IPS DF 6.9 (cell line): ENCODE measurements around the gene SLC38A6.

ENCODE experiments used
- DNase-seq: peaks from one replicate; pipeline ENCODE4 v3.0.0-alpha.2; 2013; ENCODE audit warnings: low read depth, low spot score
- H3K27ac ChIP-seq: one replicate; pipeline ENCODE4 v1.5.1; 2013; ENCODE audit warnings: low read length, control low read depth
- H3K27me3 ChIP-seq: 2 replicates; pipeline ENCODE4 v1.6.1; 2013; ENCODE audit warnings: mild to moderate bottlenecking, low read length; ENCODE audit not compliant: control insufficient read depth, insufficient read depth
- H3K36me3 ChIP-seq: 2 replicates; pipeline ENCODE4 v1.6.1; 2013; ENCODE audit warnings: low read length; ENCODE audit not compliant: control insufficient read depth, insufficient read depth
- H3K4me1 ChIP-seq: 2 replicates; pipeline ENCODE4 v1.6.1; 2013; ENCODE audit warnings: low read length; ENCODE audit not compliant: control insufficient read depth, insufficient read depth
- H3K4me3 ChIP-seq: 2 replicates; pipeline ENCODE4 v1.5.1; 2013; ENCODE audit warnings: mild to moderate bottlenecking, low read length
- H3K9me3 ChIP-seq: 2 replicates; pipeline ENCODE4 v1.6.1; 2013; ENCODE audit warnings: low read length, inconsistent platforms; ENCODE audit not compliant: control insufficient read depth, insufficient read depth
- WGBS: extraction: QIAGEN DNeasy Blood & Tissue Kit; methylation state at CpG from one replicate; pipeline ENCODE4 v1.1.7; 2013; ENCODE audit warnings: mixed read lengths, missing lambda C conversion rate; ENCODE audit not compliant: insufficient read length, insufficient coverage; 5-methylcytosine and 5-hydroxymethylcytosine counted together

SLC38A6 gene

DNA sequence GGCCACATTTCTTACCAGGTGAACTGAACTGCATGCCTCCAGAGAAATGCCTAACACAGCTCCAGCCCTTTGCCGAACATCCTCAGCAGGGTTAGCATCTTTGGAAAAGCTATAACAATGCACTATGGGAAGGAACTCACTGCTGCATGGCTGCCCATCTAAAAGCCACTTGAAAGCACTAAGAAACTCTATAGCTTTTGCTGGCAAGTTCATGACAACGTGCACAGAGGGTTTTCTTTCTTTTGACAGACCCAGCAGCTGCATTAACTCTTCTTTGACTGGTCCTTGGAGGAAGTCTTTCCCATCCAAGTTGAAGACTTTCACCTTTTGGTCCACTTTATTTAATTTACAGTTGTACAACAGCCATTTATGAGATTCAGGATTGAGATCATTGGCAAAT, 5.5 kb upstream of the SLC38A6 start:
- Histone ChIP-seq H3K27me3 (no peaks in the 10 kb centered on the region), H3K9me3 (no peaks in the 10 kb centered on the region), H3K4me3 (no peak overlapping the region), H3K27ac (no peak overlapping the region), H3K36me3 (peaks cover 3% of the 10 kb centered on the region; the same call in 1 of the 2 replicates), H3K4me1 (no peaks in the 10 kb centered on the region)
- DNase-seq: no peak
- WGBS: no CpG with 5 or more reads among the region's 2 CpGs

DNA sequence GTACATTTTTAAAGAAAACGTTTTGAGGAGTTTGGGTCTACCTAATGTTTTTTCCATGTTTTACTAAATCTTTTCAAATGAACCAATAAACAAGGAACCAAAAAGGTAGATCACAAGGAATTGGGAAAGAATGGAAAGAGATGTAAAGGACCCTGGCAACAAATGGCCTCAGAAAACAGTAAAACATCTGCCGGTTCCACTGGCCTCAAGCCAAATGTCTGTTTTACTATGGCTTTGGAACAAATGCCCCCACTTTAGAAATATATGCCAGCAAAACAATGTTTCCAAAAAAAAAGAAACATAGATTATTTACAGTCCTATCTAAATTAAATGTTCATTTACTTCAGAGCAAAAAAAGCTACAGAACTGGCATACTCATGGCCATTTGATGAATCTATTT, 3.2 kb upstream of the SLC38A6 start:
- H3K9me3 ChIP-seq: no peaks in the 10 kb centered on the region
- peaks cover 3% of the 10 kb centered on the region; the same call in 1 of the 2 replicates for H3K36me3 ChIP-seq
- no CpG with 5 or more reads among the region's 2 CpGs for WGBS
- H3K27me3 ChIP-seq: no peaks in the 10 kb centered on the region
- no peak overlapping the region for H3K27ac ChIP-seq
- H3K4me3 ChIP-seq: no peak overlapping the region
- no peaks in the 10 kb centered on the region for H3K4me1 ChIP-seq
- no peak for DNase-seq

DNA sequence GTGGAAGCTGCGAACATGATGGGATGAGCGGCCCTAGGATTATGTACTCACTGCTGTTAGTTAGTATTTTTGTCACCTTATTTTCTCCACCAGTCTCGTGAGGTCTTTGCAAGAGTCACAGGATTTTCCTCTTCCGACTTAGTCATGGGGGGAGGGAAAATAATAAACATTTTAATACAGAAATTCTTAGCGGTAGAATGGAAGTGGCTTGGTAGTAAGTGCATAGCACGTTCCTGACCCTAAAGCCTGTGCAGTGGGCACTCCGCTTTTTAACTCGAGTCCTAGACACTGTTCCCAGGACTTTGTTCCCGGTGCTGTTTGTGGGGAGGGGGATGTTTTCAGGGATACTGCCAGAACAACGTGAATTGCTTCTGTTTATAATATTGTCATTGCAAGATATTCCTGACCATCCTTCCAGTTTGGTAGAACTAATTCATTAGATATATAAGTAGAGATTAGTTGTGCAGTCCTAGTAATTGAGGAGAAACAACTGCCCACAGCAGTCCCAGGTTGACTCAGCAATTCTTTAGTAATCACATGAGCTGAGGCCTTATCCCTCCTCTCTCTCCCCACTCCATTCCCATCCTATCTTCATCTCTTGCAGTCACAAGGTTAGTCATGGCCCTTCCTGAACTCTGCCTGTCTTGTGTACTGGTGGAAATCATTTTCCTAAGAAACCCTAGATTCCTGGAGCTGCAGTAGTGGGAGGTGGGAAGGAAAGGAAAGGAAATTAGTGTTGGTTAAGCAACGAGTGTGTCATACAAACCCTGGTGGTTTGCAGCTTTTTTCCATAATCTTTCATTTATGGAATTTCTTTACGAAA, 799 bp downstream of the SLC38A6 start:
- Histone ChIP-seq H3K36me3 (no peaks in the 10 kb centered on the region), H3K4me3 (peak overlapping the region; percentile 66), H3K9me3 (no peaks in the 10 kb centered on the region), H3K27ac (no peak overlapping the region), H3K27me3 (no peaks in the 10 kb centered on the region), H3K4me1 (no peaks in the 10 kb centered on the region)
- DNase-seq: no peak
- 100% methylated on average over 1 of the region's 12 CpGs for WGBS

DNA sequence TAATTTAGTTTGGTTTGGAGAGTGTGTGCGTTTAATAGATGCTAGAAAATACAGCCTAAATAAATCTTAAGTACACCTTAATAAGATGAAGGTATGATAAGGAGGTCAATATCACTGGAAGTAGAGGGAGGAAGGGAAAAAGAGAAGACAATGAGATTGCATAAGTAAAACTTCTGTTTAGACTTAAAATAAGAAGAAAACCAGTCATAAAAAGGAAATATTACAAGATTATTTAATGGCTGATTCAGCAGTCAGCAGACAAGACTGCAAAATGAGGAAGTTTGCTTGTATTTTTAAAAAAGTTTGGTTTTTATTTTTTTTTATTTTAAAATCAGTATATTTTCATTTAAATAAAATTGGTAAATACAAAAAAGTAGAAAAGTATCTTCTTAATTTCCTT, 3.2 kb downstream of the SLC38A6 start:
- H3K4me1 ChIP-seq: no peaks in the 10 kb centered on the region
- no peak for DNase-seq
- no peaks in the 10 kb centered on the region for H3K27me3 ChIP-seq
- no peak overlapping the region for H3K4me3 ChIP-seq
- H3K27ac ChIP-seq: no peak overlapping the region
- no CpG with 5 or more reads among the region's 1 CpG for WGBS
- H3K36me3 ChIP-seq: no peaks in the 10 kb centered on the region
- no peaks in the 10 kb centered on the region for H3K9me3 ChIP-seq

DNA sequence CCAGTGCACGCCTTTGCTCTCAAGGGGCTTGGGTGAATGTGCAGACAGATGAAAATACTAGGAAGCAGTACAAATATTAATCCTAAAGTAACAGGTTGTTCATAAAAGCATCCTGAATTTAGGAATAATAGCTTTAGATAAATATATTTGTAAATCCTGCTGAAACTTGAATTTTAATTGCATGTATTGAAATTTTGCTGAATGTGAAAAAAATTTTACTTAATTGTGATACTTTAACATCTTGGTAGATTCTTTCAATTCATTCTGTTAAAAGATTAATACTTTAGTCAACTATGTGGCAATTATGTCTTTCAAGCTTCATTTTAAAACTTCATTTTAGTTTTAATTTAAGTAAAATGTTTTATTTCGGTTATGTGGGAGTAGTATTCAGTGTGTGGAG, 5.5 kb downstream of the SLC38A6 start:
- 100% methylated on average over 1 of the region's 2 CpGs for WGBS
- H3K9me3 ChIP-seq: no peaks in the 10 kb centered on the region
- no peak for DNase-seq

DNA sequence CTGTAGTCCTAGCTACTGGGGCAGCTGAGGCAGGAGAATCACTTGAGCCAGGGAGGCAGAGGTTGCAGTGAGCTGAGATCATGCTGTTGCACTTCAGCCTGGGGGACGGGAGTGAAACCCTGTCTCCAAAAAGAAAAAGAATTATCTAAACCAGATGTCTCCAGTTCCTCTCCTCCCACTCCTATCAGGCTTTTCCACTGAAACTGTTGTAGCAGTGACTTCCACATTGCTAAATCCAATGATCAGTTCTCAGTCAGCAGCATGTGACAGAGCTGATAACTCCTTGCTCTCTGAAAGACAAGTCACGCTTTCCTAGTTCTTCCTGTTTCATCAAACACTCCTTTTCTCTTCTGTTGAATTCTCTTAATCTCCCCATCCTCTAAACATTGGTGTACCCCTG, 8.6 kb downstream of the SLC38A6 start:
- H3K4me1 ChIP-seq: no peaks in the 10 kb centered on the region
- H3K27me3 ChIP-seq: no peaks in the 10 kb centered on the region
- H3K9me3 ChIP-seq: no peaks in the 10 kb centered on the region
- no peak overlapping the region for H3K27ac ChIP-seq
- no peaks in the 10 kb centered on the region for H3K36me3 ChIP-seq
- no peak for DNase-seq
- no CpG with 5 or more reads among the region's 2 CpGs for WGBS
- H3K4me3 ChIP-seq: no peak overlapping the region

More for the DNA sequence above, 5.5 kb downstream of the SLC38A6 start:
- H3K4me3 ChIP-seq: no peak overlapping the region
- H3K4me1 ChIP-seq: no peaks in the 10 kb centered on the region
- no peak overlapping the region for H3K27ac ChIP-seq
- H3K27me3 ChIP-seq: no peaks in the 10 kb centered on the region
- no peaks in the 10 kb centered on the region for H3K36me3 ChIP-seq

DNA sequence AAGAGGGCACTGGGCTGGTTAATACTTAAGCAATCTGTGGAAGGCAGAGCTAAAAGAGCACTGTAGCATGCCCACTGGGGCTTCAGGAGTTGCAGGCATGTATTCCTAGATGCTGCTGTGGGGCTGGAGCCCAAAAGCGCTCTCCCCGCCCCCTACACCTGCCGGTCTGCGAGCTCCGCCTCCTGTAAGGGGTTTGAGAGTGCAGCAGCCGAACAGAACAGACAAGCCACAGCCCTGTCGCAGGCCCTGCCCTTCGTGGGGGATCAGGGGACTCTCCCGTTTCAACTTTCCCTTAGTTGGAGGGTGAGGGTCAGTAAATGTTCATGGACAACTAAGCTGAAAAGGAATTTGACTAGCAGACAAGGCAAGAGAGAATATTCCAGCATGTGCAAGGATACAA, 17.6 kb downstream of the SLC38A6 start:
- Histone ChIP-seq H3K27me3 (no peaks in the 10 kb centered on the region), H3K4me3 (no peak overlapping the region), H3K9me3 (no peaks in the 10 kb centered on the region), H3K27ac (no peak overlapping the region), H3K4me1 (no peaks in the 10 kb centered on the region), H3K36me3 (no peaks in the 10 kb centered on the region)
- no CpG with 5 or more reads among the region's 9 CpGs for WGBS
- DNase-seq: no peak

DNA sequence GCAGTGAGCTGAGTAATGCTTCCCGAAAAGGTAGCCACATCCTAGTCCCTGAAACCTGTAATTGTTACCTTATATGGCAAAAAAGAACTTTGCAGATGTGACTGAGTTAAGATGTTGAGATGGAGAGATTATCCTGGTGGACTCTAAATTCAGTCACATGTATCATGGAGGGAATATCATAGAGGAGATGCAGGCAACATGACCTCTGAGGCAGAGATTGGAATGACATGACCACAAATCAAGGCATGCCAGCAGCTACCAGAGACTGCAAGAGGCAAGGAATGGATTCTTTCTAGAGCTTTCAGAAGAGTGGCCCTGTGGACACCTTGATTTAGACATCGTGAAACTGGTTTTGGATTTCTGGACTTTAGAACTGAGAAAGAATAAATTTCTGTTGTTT, 18.5 kb downstream of the SLC38A6 start:
- no peaks in the 10 kb centered on the region for H3K27me3 ChIP-seq

DNA sequence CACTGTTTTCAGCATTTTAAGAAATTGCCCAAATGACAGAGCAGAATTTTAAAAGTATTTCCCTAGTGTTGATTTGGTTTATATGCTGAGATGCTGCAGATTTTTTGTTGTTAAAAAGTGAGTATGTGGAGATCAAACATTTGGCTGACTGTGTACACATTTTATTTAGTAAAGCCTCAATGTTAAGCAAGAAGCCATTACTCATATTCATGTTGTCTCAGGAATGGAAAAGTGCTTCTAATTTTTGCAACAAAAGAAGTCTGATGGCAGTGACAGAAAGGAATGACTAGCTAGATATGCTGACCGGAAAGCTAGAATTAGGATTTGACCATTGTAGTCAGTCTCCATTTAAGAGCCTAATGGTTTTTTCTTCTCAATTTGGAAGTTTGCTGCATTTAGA, 22.5 kb downstream of the SLC38A6 start:
- no CpG with 5 or more reads among the region's 1 CpG for WGBS
- no peak for DNase-seq
- no peaks in the 10 kb centered on the region for H3K9me3 ChIP-seq
- no peaks in the 10 kb centered on the region for H3K27me3 ChIP-seq
- H3K4me1 ChIP-seq: no peaks in the 10 kb centered on the region
- H3K36me3 ChIP-seq: no peaks in the 10 kb centered on the region
- no peak overlapping the region for H3K27ac ChIP-seq
- H3K4me3 ChIP-seq: no peak overlapping the region

More for the DNA sequence above, 18.5 kb downstream of the SLC38A6 start:
- H3K4me1 ChIP-seq: no peaks in the 10 kb centered on the region
- no CpG with 5 or more reads among the region's 2 CpGs for WGBS
- no peak for DNase-seq
- H3K36me3 ChIP-seq: no peaks in the 10 kb centered on the region
- H3K27ac ChIP-seq: no peak overlapping the region
- H3K4me3 ChIP-seq: no peak overlapping the region
- H3K9me3 ChIP-seq: no peaks in the 10 kb centered on the region

DNA sequence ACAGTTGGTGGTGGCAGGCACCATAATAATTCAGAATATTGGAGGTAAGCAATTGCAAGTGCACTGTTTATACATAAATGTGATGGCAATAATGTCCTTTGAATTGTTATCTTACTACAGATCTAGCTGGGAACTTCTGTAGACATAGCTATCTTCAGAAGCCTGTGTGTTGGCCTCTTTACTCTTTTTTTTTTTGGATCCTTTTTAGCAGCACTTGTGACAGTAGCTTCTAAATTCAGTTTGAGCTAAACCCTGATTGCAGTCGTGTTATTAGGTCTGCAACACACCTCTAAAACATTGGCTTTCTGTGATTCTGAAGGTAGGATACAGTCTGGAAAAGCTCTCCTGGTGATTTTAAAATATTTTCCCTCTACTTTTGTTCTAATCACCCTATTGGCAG, 38.5 kb downstream of the SLC38A6 start:
- Histone ChIP-seq H3K27me3 (no peaks in the 10 kb centered on the region), H3K4me3 (no peak overlapping the region), H3K27ac (no peak overlapping the region), H3K9me3 (0 out of 2 replicates have a peak, but pooled peaks cover 1% of the 10 kb centered on the region), H3K4me1 (no peaks in the 10 kb centered on the region), H3K36me3 (no peaks in the 10 kb centered on the region)
- WGBS: no CpG with 5 or more reads among the region's 1 CpG
- DNase-seq: no peak
